Retina (tissue), 1 donor: ENCODE results near the gene AKAP10.

Experiments used
- DNase-seq: peaks from one replicate; pipeline ENCODE4 v3.0.0-alpha.2; 2016

The AKAP10 gene

DNA sequence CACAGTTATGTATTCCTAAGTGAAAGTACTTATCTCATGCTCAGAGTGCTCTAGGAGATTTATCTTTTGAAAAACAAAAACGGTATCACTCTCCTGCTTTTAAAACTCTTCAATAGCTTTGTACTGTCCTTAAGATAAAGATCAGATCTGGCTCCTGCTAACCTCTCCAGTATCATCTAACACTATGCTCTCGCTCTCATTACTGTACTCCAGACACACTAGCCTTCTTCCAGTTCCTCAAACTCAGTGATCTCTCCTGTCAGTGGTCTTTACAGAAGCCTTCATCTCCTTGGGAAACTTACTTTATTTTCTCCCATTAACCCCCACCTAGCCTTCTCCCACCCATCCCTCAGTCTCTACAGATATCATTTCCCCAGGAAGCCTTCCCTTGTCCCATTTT is 120.0 kb downstream of the AKAP10 start:
- no peak for DNase-seq
